ENCODE results near the gene C6orf120. TPM values are rescaled to one million over a fixed set of nuclear protein-coding genes. Genes with fewer than 3 reads are reported as not detected.

Gene C6orf120
- total RNA-seq, result 10 to 100 TPM; 13.3 to 14.4 TPM

DNA sequence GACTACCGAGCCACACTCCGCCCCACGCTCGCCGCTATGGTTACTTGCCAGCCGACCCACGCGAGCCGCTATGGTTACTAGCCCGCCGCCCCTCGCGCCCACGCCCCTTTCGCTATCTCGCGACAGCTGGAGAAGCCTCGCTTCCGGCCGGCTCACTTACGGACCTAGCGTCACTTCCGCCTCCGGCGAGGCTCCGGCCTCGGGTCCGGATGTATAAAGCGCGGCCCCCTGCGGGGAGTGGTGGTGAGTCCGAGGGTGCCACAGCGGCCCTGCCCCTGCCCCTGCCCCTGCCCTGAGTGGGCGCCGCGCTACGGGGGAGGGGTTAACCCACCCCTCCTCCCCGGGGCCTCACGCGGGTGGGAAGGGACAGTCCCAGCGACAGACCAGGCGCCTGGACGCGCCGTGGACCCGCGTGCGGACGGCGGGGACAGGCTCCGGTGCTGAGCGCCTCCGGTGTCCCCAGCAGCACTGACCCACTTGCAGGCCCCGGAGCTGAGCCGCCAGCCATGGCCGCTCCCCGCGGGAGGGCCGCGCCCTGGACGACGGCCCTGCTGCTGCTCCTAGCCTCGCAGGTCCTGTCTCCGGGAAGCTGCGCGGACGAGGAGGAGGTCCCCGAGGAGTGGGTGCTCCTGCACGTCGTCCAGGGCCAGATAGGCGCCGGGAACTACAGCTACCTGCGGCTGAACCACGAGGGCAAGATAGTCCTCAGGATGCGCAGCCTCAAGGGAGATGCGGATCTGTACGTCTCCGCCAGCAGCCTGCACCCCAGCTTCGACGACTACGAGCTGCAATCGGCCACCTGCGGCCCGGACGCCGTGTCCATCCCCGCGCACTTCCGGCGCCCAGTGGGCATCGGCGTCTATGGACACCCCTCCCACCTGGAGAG lies at the start of gene C6orf120, which contains the start of gene WDR27:
C6orf120 (plus strand) TSS at position 173 of the 886 bp plus-strand sequence; CDS start at position 507, 334 bp downstream.
WDR27 (minus strand) TSS at position 76 of the 886 bp plus-strand sequence. CDS start 13,024 bp downstream, outside the sequence.
- no peaks in the 10 kb centered on the region for H3K9me3 Mint-ChIP-seq
- H3K4me1 Mint-ChIP-seq (ENCODE audit: low read depth), result peaks cover 61% of the 10 kb centered on the region
- peaks cover 4 to 10% of the 10 kb centered on the region in 2 donors for H3K36me3 Mint-ChIP-seq (ENCODE audit: insufficient read depth in 2 of 2)
- ATAC-seq (replicated peaks in 1 of 2), result peak; percentile 94 to 95
- peak within 1 kb of the TSS; percentile 95 for H3K27ac Mint-ChIP-seq
- peak within 1 kb of the TSS; percentile 89 to 97 for H3K4me3 Mint-ChIP-seq
- H3K27me3 Mint-ChIP-seq (ENCODE audit: low read depth), result no peaks in the 10 kb centered on the region
- peak; percentile 98 to 99 for DNase-seq

DNA sequence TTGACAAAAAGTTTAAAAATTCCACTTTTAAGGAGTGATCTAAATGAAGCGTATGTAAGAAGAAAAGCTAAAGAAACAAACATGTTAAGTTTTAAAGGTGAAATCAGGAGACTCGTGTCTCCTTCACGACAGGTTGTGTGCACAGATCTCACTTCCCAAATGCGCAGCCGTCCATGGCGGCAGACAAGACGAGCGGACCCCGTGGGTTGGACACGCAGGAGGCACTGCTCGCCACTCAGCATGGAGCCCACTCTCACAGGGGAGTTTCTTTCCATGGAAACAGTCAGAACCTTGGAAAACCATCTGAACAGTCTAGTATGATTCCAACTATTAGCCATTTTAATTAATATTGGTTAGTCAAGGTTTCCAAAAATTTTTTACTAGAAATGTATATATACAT lies 49.0 kb upstream of the C6orf120 start:
- Mint-ChIP-seq H3K36me3 (ENCODE audit: insufficient read depth in 2 of 2) (peaks cover 0 to 9% of the 10 kb centered on the region in 2 donors), H3K4me3 (no peak overlapping the region)
- no peak for ATAC-seq (replicated peaks in 1 of 2)

DNA sequence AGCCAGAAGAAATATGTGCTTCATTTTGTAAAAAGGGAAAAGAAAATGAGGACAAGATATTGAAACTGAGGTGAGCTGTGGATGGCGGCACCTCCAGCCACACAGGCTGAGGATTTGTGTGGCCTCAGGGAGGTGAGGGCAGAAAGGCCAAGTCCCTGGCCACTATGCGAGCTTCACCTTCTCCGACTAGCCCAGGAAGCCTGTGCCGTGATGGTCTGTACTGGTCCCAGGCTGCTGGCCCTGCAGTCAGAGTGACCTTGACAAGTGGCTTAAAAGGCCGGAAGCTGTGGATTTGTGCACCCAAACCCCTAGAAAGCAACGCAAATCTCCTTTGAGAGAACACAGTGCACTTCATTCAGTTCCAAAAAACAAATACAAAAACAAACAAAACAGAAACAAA lies 48.2 kb upstream of the C6orf120 start:
- peak overlapping the region; percentile 71 for H3K27ac Mint-ChIP-seq
- no peaks in the 10 kb centered on the region for H3K27me3 Mint-ChIP-seq (ENCODE audit: low read depth)
- no peak for ATAC-seq (replicated peaks in 1 of 2)
- H3K9me3 Mint-ChIP-seq, result no peaks in the 10 kb centered on the region
- H3K36me3 Mint-ChIP-seq (ENCODE audit: insufficient read depth in 2 of 2), result peaks cover 0 to 9% of the 10 kb centered on the region in 2 donors
- H3K4me3 Mint-ChIP-seq, result peak overlapping the region in 1 of 2 donors; percentile 80
- DNase-seq, result no peak
- peaks cover 14% of the 10 kb centered on the region for H3K4me1 Mint-ChIP-seq (ENCODE audit: low read depth)

More for the DNA sequence above, 49.0 kb upstream of the C6orf120 start:
- H3K27me3 Mint-ChIP-seq (ENCODE audit: low read depth), result no peaks in the 10 kb centered on the region
- no peaks in the 10 kb centered on the region for H3K9me3 Mint-ChIP-seq
- H3K27ac Mint-ChIP-seq, result no peak overlapping the region
- DNase-seq, result no peak
- peaks cover 14% of the 10 kb centered on the region for H3K4me1 Mint-ChIP-seq (ENCODE audit: low read depth)

GRCh38 chr6:169654598-169655391 lies 47.1 kb upstream of the C6orf120 start:
- Mint-ChIP-seq H3K27me3 (ENCODE audit: low read depth) (no peaks in the 10 kb centered on the region), H3K36me3 (ENCODE audit: insufficient read depth in 2 of 2) (peaks cover 3 to 12% of the 10 kb centered on the region in 2 donors), H3K9me3 (no peaks in the 10 kb centered on the region), H3K27ac (peak overlapping the region; percentile 71), H3K4me3 (peak overlapping the region; percentile 76 to 80), H3K4me1 (ENCODE audit: low read depth) (peaks cover 14% of the 10 kb centered on the region)
- DNase-seq, result peak; percentile 60 to 67
- ATAC-seq (replicated peaks in 1 of 2), result peak; percentile 96 to 97

DNA sequence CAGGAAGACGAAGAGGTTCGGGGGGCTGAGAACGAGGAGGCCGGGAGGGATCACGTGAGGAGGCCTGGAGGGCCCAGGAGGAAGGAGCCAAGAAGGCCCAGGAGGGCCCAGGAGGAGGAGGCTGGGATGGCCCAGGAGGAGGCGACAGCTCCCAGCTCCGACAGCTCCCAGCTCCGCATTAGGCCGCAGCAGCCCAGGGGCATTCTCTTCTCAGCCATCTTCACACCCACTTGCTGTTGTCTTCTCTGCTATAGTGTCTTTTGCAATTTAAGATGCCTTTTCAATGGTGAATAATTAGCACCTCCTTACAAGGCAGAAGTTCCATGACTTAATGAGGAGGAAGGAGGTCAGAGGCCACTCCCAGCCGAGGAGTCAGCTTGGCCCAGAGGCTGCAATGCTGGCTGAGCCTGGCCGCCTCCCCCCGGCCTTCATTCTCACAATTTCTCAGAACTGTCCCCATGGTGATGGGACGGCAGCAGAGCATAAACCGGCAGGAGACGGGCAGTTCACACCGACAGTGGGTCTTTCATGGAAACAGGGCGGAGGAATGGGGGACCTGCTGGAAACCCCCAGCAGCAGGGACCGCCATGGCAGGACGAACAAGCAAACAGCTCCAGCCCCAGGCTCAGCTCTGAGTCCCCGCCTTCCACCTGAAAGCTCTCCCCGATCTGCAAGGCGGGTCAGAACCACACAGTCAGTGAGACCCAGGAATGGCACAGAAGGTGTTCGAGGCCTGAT lies 45.2 kb upstream of the C6orf120 start:
- ATAC-seq (replicated peaks in 1 of 2) (no peak), DNase-seq (no peak)
- Mint-ChIP-seq H3K36me3 (ENCODE audit: insufficient read depth in 2 of 2) (peaks cover 3 to 11% of the 10 kb centered on the region in 2 donors), H3K4me1 (ENCODE audit: low read depth) (peaks cover 14% of the 10 kb centered on the region), H3K4me3 (no peak overlapping the region), H3K9me3 (no peaks in the 10 kb centered on the region), H3K27ac (no peak overlapping the region), H3K27me3 (ENCODE audit: low read depth) (no peaks in the 10 kb centered on the region)

- H3K27ac Mint-ChIP-seq, result no peak overlapping the region
Observed at GRCh38 chr6:169657284-169657610, 44.7 kb upstream of the C6orf120 start.

GRCh38 chr6:169659820-169660610 lies 41.9 kb upstream of the C6orf120 start:
- no peak overlapping the region for H3K4me3 Mint-ChIP-seq
- peaks cover 3 to 17% of the 10 kb centered on the region in 2 donors for H3K36me3 Mint-ChIP-seq (ENCODE audit: insufficient read depth in 2 of 2)
- no peaks in the 10 kb centered on the region for H3K9me3 Mint-ChIP-seq
- no peaks in the 10 kb centered on the region for H3K27me3 Mint-ChIP-seq (ENCODE audit: low read depth)
- no peak for DNase-seq
- no peak overlapping the region for H3K27ac Mint-ChIP-seq
- no peak for ATAC-seq (replicated peaks in 1 of 2)
- peaks cover 6% of the 10 kb centered on the region for H3K4me1 Mint-ChIP-seq (ENCODE audit: low read depth)

More at GRCh38 chr6:169657284-169657610, 44.7 kb upstream of the C6orf120 start:
- ATAC-seq (replicated peaks in 1 of 2) (no peak), DNase-seq (no peak)
- H3K9me3 Mint-ChIP-seq, result no peaks in the 10 kb centered on the region
- H3K4me3 Mint-ChIP-seq, result no peak overlapping the region
- peaks cover 3 to 10% of the 10 kb centered on the region in 2 donors for H3K36me3 Mint-ChIP-seq (ENCODE audit: insufficient read depth in 2 of 2)
- no peaks in the 10 kb centered on the region for H3K27me3 Mint-ChIP-seq (ENCODE audit: low read depth)
- peaks cover 14% of the 10 kb centered on the region for H3K4me1 Mint-ChIP-seq (ENCODE audit: low read depth)

GRCh38 chr6:169660751-169661390 lies 41.1 kb upstream of the C6orf120 start:
- Mint-ChIP-seq H3K27ac (no peak overlapping the region), H3K4me3 (no peak overlapping the region), H3K36me3 (ENCODE audit: insufficient read depth in 2 of 2) (peaks cover 3 to 18% of the 10 kb centered on the region in 2 donors), H3K9me3 (no peaks in the 10 kb centered on the region), H3K27me3 (ENCODE audit: low read depth) (no peaks in the 10 kb centered on the region), H3K4me1 (ENCODE audit: low read depth) (no peaks in the 10 kb centered on the region)
- DNase-seq (no peak), ATAC-seq (replicated peaks in 1 of 2) (no peak)

GRCh38 chr6:169661391-169661756 lies 40.6 kb upstream of the C6orf120 start:
- Mint-ChIP-seq H3K27me3 (ENCODE audit: low read depth) (no peaks in the 10 kb centered on the region), H3K4me1 (ENCODE audit: low read depth) (no peaks in the 10 kb centered on the region), H3K36me3 (ENCODE audit: insufficient read depth in 2 of 2) (peaks cover 3 to 16% of the 10 kb centered on the region in 2 donors), H3K9me3 (no peaks in the 10 kb centered on the region), H3K4me3 (no peak overlapping the region), H3K27ac (no peak overlapping the region)
- no peak for DNase-seq
- no peak for ATAC-seq (replicated peaks in 1 of 2)

- no peaks in the 10 kb centered on the region for H3K4me1 Mint-ChIP-seq (ENCODE audit: low read depth)
- ATAC-seq (replicated peaks in 1 of 2), result no peak
- peaks cover 3 to 18% of the 10 kb centered on the region in 2 donors for H3K36me3 Mint-ChIP-seq (ENCODE audit: insufficient read depth in 2 of 2)
- no peak overlapping the region for H3K27ac Mint-ChIP-seq
- no peaks in the 10 kb centered on the region for H3K9me3 Mint-ChIP-seq
- H3K27me3 Mint-ChIP-seq (ENCODE audit: low read depth), result no peaks in the 10 kb centered on the region
- DNase-seq, result no peak
- no peak overlapping the region for H3K4me3 Mint-ChIP-seq
Observed at GRCh38 chr6:169663468-169663867, 38.5 kb upstream of the C6orf120 start.

DNA sequence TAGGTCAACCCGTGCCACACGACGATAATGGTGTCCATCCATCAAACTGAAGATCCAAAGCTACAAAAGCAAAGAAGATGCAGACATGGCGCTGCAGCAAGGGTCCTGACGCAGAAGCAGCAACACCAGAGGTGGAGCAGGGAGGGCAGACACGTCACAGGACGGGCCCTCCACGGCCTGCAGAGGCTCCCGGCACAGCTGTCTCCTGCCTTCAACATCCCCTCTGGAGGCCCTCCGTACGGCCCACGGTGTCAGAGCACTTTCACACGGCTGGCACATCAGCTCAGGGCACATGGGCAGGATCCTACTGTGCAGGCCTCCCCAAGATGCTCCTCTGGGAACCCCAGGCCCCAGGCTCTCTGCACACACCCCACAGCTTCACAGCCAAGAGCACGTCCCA lies 37.7 kb upstream of the C6orf120 start:
- Mint-ChIP-seq H3K36me3 (ENCODE audit: insufficient read depth in 2 of 2) (peaks cover 3 to 16% of the 10 kb centered on the region in 2 donors), H3K27ac (no peak overlapping the region), H3K27me3 (ENCODE audit: low read depth) (no peaks in the 10 kb centered on the region), H3K4me3 (no peak overlapping the region), H3K4me1 (ENCODE audit: low read depth) (no peaks in the 10 kb centered on the region), H3K9me3 (no peaks in the 10 kb centered on the region)
- DNase-seq (no peak), ATAC-seq (replicated peaks in 1 of 2) (no peak)

- H3K27me3 Mint-ChIP-seq (ENCODE audit: low read depth), result no peaks in the 10 kb centered on the region
- no peak for ATAC-seq (replicated peaks in 1 of 2)
- H3K36me3 Mint-ChIP-seq (ENCODE audit: insufficient read depth in 2 of 2), result peaks cover 0 to 15% of the 10 kb centered on the region in 2 donors
- no peak overlapping the region for H3K4me3 Mint-ChIP-seq
- no peak overlapping the region for H3K27ac Mint-ChIP-seq
- no peaks in the 10 kb centered on the region for H3K4me1 Mint-ChIP-seq (ENCODE audit: low read depth)
- H3K9me3 Mint-ChIP-seq, result no peaks in the 10 kb centered on the region
- no peak for DNase-seq
Observed at GRCh38 chr6:169665289-169665688, 36.6 kb upstream of the C6orf120 start.
